Activated gamma-delta T cell treated with Interleukin-2 at 50 U/mL for 16 hours (primary cell): ENCODE data around the gene GNAT1.
"Not testable (repeated sequence)": the region's sequence is repeated elsewhere in the genome, so short reads cannot be mapped to it uniquely, and the experiment has no call there.

Experiments
- DNase-seq: peaks from one replicate; pipeline ENCODE4 v3.0.0-alpha.2; 2020

The GNAT1 gene

GRCh38 chr3:50243543-50243895 is 52.1 kb downstream of the GNAT1 start:
- no peak for DNase-seq

- not testable (repeated sequence) for DNase-seq
Observed at GRCh38 chr3:50244813-50245212, 53.4 kb downstream of the GNAT1 start.

- no peak for DNase-seq
Observed at GRCh38 chr3:50245251-50245745, 53.9 kb downstream of the GNAT1 start.

GRCh38 chr3:50245831-50246516 is 54.6 kb downstream of the GNAT1 start:
- DNase-seq = peak; percentile 97

GRCh38 chr3:50246517-50246954 is 55.1 kb downstream of the GNAT1 start:
- DNase-seq = peak; percentile 70
